Left colon (tissue), 2 donors: Measurements from ENCODE around the gene MAPT. TPM values are rescaled to one million over a fixed set of nuclear protein-coding genes. Genes with fewer than 3 reads are reported as not detected.

Experiments used
- total RNA-seq, 2 donors: library from RNA; stranded (reverse); fragmentation: NEBNext Ultra II Directional; extraction: Animal tissue kit (Norgen Biotek cat#: 25700); gene quantifications; one replicate each; pipeline ENCODE4 v1.2.1, GENCODE V29; 2021
- donor health status: DM: no; HTN: no; CAD: no.
- donor health status: DM: yes; HTN: yes; CAD: no.

Gene MAPT
- total RNA-seq, 2 donors from 2014 or later: 0.64 to 2.5 TPM

Other genes starting within 250 kb of the MAPT start
- not detected for gene CRHR1, start 110.2 kb upstream of the MAPT start, total RNA-seq
- not detected for gene SPPL2C, start 49.7 kb upstream of the MAPT start, total RNA-seq
- gene STH, start 104.7 kb downstream of the MAPT start, total RNA-seq: not detected